PFSK-1 (cell line): Measurements from ENCODE around the gene C1QTNF1.

Experiments
- FOXP2 ChIP-seq: optimal IDR thresholded peaks from 2 replicates; pipeline ENCODE3; 2011; ENCODE audit warnings: borderline replicate concordance, control low read depth, inconsistent platforms; ENCODE audit not compliant: insufficient read depth; ENCODE audit errors: extremely low read length, extremely low read depth
- POLR2AphosphoS5 ChIP-seq: IDR thresholded peaks from 2 replicates; pipeline ENCODE4 v1.6.1; 2012; ENCODE audit warnings: low read depth, mild to moderate bottlenecking, control low read depth, low read length, moderate library complexity
- REST ChIP-seq, 2 experiments: IDR thresholded peaks; 2 replicates each; pipeline versions ENCODE4 v1.6.1 to v1.8.0; 2011 to 2012; ENCODE audit warnings: low read depth in 2 of 2, low read length in 2 of 2, control low read depth in 1 of 2, inconsistent platforms in 1 of 2, mild to moderate bottlenecking in 1 of 2, moderate library complexity in 1 of 2; ENCODE audit not compliant: insufficient read depth in 1 of 2
- SIN3A ChIP-seq: IDR thresholded peaks from 2 replicates; pipeline ENCODE4 v1.6.1; 2012; ENCODE audit warnings: mild to moderate bottlenecking, low read length, moderate library complexity, borderline replicate concordance; ENCODE audit not compliant: insufficient read depth
- TAF1 ChIP-seq: IDR thresholded peaks from 2 replicates; pipeline ENCODE4 v1.6.1; 2012; ENCODE audit warnings: low read length, control low read depth, borderline replicate concordance; ENCODE audit not compliant: insufficient read depth

Gene C1QTNF1

GRCh38 chr17:79070266-79070880 lies 46.4 kb downstream of the C1QTNF1 start:
- no peak for TF ChIP-seq POLR2AphosphoS5
- TF ChIP-seq REST (IDR thresholded peaks at IDR 0.05; ENCODE audit: insufficient read depth in 1 of 2, low read depth in 2 of 2, low read length in 2 of 2), result no peak

- TF ChIP-seq TAF1, result no peak
- no peak for TF ChIP-seq FOXP2
- TF ChIP-seq REST (IDR thresholded peaks at IDR 0.05; ENCODE audit: insufficient read depth in 1 of 2, low read depth in 2 of 2, low read length in 2 of 2), result no peak
- no peak for TF ChIP-seq SIN3A
- TF ChIP-seq POLR2AphosphoS5, result no peak
Measured at GRCh38 chr17:79071161-79071740, 47.3 kb downstream of the C1QTNF1 start.

DNA sequence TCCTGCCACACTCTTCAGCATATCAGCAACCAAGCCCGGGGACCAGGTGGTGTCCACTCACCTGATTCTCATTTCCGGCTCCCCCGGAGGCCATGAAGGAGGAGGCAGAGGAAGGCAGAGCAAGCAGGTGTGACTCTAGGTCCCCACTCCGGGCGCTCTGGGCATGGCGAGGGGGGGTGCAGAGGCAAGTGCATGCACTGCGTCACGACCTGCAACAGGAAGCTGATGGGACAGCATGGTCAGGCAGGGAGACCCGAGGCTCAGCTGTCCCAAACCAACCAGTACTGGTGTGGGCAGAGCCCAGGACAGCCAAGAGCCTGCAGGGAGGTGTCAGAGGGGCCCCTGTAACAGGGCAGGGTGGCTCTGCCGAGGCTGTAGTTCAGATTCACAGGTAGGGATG lies 48.6 kb downstream of the C1QTNF1 start:
- no peak for TF ChIP-seq POLR2AphosphoS5
- TF ChIP-seq SIN3A, result no peak
- TF ChIP-seq REST (IDR thresholded peaks at IDR 0.05; ENCODE audit: insufficient read depth in 1 of 2, low read depth in 2 of 2, low read length in 2 of 2), result no peak
- no peak for TF ChIP-seq TAF1
- TF ChIP-seq FOXP2, result no peak

GRCh38 chr17:79073016-79073705 lies 49.2 kb downstream of the C1QTNF1 start:
- TF ChIP-seq SIN3A (no peak), POLR2AphosphoS5 (no peak), TAF1 (no peak), FOXP2 (no peak), REST (IDR thresholded peaks at IDR 0.05; ENCODE audit: insufficient read depth in 1 of 2, low read depth in 2 of 2, low read length in 2 of 2) (no peak)
